HUES64 (cell line): Measurements from ENCODE around the gene TAF6L.

Source experiments
- H3K27ac ChIP-seq: 2 replicates; pipeline ENCODE4 v1.7.0; 2013; ENCODE audit warnings: low read depth, low read length, inconsistent platforms
- H3K27me3 ChIP-seq: 2 replicates; pipeline ENCODE4 v1.6.1; 2013; ENCODE audit warnings: mild to moderate bottlenecking, low read length; ENCODE audit not compliant: insufficient read depth
- H3K36me3 ChIP-seq: 2 replicates; pipeline ENCODE4 v1.6.1; 2013; ENCODE audit warnings: mild to moderate bottlenecking, low read length; ENCODE audit not compliant: insufficient read depth
- H3K4me1 ChIP-seq: 2 replicates; pipeline ENCODE4 v1.6.1; 2013; ENCODE audit warnings: mild to moderate bottlenecking, low read length, moderate library complexity; ENCODE audit not compliant: insufficient read depth
- H3K4me3 ChIP-seq: 2 replicates; pipeline ENCODE4 v1.5.1; 2013; ENCODE audit warnings: mild to moderate bottlenecking, low read length, moderate library complexity
- H3K9ac ChIP-seq: 2 replicates; pipeline ENCODE4 v1.6.1; 2013; ENCODE audit warnings: mild to moderate bottlenecking, low read depth, low read length
- H3K9me3 ChIP-seq: 2 replicates; pipeline ENCODE4 v1.6.1; 2013; ENCODE audit warnings: low read depth, low read length; ENCODE audit not compliant: insufficient read depth
- WGBS: fragments of 150-250, 120-280 bp; methylation state at CpG from one replicate; pipeline ENCODE4 v1.1.7; 2013; ENCODE audit warnings: missing lambda C conversion rate; 5-methylcytosine and 5-hydroxymethylcytosine counted together

TAF6L gene

GRCh38 chr11:62792202-62792575, 21.0 kb downstream of the TAF6L start:
- Histone ChIP-seq H3K4me3 (peak overlapping the region; percentile 97), H3K4me1 (peaks cover 2% of the 10 kb centered on the region; the same call in 1 of the 2 replicates), H3K27me3 (no peaks in the 10 kb centered on the region), H3K36me3 (peaks cover 72% of the 10 kb centered on the region), H3K9ac (peak overlapping the region; percentile 3; the same call in 1 of the 2 replicates), H3K9me3 (no peaks in the 10 kb centered on the region), H3K27ac (peak overlapping the region; percentile 61; the same call in 1 of the 2 replicates)
- 54% methylated on average over 11 of the region's 11 CpGs for WGBS

DNA sequence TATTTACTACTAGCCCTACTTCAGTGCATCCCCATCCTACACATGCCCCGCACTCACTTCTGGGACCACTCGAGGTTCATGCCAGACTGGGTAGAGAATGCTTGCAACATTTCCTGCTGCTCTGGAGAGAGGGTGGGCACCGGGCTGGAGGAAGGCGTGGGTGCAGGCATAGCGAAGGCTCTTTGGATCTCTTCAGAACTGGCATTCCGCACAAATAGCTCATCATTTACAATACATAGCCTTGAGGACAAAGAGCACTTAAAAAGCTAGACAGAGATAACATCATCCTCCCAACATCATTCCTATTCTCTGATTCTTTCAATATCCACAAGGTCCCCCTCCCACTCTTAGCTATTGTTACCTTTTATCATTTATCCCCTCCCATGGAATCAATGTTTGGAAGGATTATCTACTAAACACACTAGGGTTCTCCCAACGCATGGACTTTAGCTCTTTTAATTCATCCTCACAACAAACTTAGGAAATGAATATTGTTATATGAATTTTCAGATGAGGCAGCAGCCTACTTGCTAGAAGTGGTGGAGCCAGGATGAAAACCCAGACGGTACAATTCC, 23.1 kb downstream of the TAF6L start:
- Histone ChIP-seq H3K27me3 (no peaks in the 10 kb centered on the region), H3K27ac (no peak overlapping the region), H3K36me3 (peaks cover 85% of the 10 kb centered on the region), H3K4me3 (no peak overlapping the region), H3K4me1 (peaks cover 2% of the 10 kb centered on the region; the same call in 1 of the 2 replicates), H3K9ac (no peak overlapping the region), H3K9me3 (no peaks in the 10 kb centered on the region)
- WGBS: 97% methylated on average over 7 of the region's 8 CpGs

- H3K27ac ChIP-seq: no peak overlapping the region
- peaks cover 90% of the 10 kb centered on the region for H3K36me3 ChIP-seq
- H3K27me3 ChIP-seq: no peaks in the 10 kb centered on the region
- WGBS: 89% methylated on average over 7 of the region's 7 CpGs
- H3K9ac ChIP-seq: no peak overlapping the region
- H3K9me3 ChIP-seq: no peaks in the 10 kb centered on the region
- peaks cover 2% of the 10 kb centered on the region; the same call in 1 of the 2 replicates for H3K4me1 ChIP-seq
- H3K4me3 ChIP-seq: no peak overlapping the region
Observed at GRCh38 chr11:62796281-62796680, 25.1 kb downstream of the TAF6L start.

DNA sequence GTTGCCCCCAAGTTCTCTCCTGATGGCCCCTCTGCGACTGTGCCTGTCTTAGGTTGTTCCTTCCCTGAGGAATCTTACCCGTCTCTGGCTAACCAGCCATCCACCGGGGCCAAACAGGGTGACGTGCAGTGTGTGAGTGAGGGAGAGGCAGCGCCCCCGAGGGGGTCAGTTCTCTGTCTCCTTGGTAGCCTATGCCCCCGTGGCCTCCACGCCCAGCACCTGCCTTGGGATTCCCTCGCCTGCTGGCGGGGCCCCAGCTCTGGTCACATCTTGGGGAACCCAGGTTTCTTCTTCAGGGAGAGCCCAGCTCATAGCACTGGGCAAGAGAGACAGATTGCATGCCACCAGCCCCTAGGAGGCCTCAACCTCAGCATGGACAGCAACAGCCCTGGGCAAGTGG, 28.3 kb downstream of the TAF6L start:
- Histone ChIP-seq H3K36me3 (peaks cover 92% of the 10 kb centered on the region), H3K4me1 (peaks cover 7% of the 10 kb centered on the region; the same call in 1 of the 2 replicates), H3K9me3 (no peaks in the 10 kb centered on the region), H3K9ac (no peak overlapping the region), H3K4me3 (no peak overlapping the region), H3K27me3 (no peaks in the 10 kb centered on the region), H3K27ac (no peak overlapping the region)
- WGBS: 92% methylated on average over 10 of the region's 10 CpGs

DNA sequence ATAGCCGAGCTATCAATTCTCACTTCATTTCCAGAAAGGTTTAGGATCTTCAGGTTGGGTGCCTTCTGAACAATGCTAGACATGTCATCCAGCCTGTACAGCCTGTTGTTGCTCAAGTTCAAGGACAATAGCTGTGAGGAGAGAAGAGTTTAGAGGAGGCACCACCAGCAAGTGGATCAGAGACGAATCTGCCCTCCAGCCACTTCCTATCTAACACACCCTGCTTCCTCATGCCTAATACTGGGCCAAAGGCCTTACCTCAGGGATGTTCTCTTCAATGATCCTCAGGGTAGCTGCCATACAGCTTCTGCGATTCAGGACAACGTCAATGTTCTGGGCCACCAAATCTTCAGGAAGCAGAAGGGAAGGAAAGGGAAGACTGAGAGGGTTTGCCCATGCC, 29.9 kb downstream of the TAF6L start:
- H3K36me3 ChIP-seq: peaks cover 77% of the 10 kb centered on the region
- no peaks in the 10 kb centered on the region for H3K27me3 ChIP-seq
- no peaks in the 10 kb centered on the region for H3K9me3 ChIP-seq
- no peak overlapping the region for H3K9ac ChIP-seq
- peaks cover 9% of the 10 kb centered on the region for H3K4me1 ChIP-seq
- no peak overlapping the region for H3K27ac ChIP-seq
- 91% methylated on average over 4 of the region's 4 CpGs for WGBS
- H3K4me3 ChIP-seq: no peak overlapping the region

DNA sequence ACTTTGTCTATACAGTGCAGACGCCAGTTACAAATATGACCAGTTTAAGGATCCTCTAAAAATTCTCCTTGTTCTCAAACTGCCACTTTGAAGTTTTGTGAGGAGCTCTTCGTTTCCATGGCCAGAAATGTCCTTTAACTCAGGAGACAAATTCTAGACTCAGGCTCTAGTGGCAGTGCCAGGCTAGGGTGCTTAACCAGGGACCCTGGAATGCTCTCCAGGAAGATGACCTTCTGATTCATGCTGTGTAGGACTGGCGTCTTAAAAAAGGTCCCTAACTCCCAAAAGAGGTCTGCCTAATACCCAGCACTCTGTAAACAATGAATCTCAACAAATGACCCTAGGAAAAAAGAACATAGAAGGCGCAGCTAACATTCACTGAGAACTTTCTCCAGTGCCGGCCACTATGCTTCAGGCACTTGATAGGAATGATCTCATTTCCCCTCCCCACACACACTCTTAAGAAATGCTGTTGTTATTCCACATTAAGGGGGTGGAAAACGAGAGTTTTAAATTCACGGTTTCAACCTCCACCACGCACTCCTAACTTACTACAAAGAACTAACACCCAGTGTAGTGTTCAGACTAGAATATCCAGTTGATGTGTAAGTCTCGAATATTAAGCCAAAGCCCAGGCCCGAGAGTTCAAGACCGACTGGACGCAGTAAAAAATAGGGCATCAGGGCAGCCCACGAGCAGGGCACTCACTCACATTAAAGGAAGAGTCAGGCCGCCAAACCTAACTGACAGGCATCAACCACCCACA, 33.3 kb downstream of the TAF6L start:
- no peaks in the 10 kb centered on the region for H3K9me3 ChIP-seq
- peak overlapping the region; percentile 85 for H3K9ac ChIP-seq
- peak overlapping the region; percentile 90 for H3K4me3 ChIP-seq
- H3K4me1 ChIP-seq: peaks cover 13% of the 10 kb centered on the region
- 15% methylated on average over 11 of the region's 14 CpGs for WGBS
- peaks cover 43% of the 10 kb centered on the region for H3K36me3 ChIP-seq
- H3K27me3 ChIP-seq: no peaks in the 10 kb centered on the region
- no peak overlapping the region for H3K27ac ChIP-seq

- Histone ChIP-seq H3K27me3 (no peaks in the 10 kb centered on the region), H3K9ac (peak within 1 kb of the TSS; percentile 85), H3K4me1 (peaks cover 13% of the 10 kb centered on the region), H3K36me3 (peaks cover 35% of the 10 kb centered on the region), H3K27ac (peak within 1 kb of the TSS; percentile 84), H3K9me3 (no peaks in the 10 kb centered on the region), H3K4me3 (peak within 1 kb of the TSS; percentile 90)
- under 1% methylated on average over 77 of the region's 77 CpGs for WGBS
Observed at GRCh38 chr11:62805076-62805892, 34.1 kb downstream of the TAF6L start, which contains the start of gene NXF1. Gene NXF1 (minus strand): TSS chr11:62805440. CDS start chr11:62805356, 84 bp downstream.

DNA sequence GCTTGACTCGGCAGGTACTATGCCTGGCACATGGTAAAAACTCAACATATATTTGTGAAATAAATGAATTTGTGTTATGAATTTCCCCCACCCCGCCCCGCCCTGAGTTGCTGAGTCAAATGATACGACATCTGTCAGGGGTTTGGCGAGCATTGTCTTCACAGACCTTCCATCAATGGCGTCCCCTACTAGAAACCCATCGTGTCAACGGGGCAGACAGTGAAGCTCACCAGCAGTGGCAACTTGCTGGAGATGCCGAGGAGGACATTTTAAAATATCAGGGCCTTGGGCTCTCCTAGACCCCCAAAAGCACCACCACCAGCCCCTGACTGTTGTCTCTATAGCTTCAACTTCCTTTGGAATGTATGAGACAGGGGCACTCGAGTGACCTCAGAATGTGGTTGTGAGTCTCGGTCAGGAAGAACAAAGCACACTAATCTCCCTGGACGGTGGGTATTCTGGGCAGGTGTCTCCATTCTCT, 34.8 kb downstream of the TAF6L start:
- Histone ChIP-seq H3K9ac (peak overlapping the region; percentile 84), H3K4me1 (peaks cover 13% of the 10 kb centered on the region), H3K27me3 (no peaks in the 10 kb centered on the region), H3K4me3 (peak overlapping the region; percentile 90), H3K9me3 (no peaks in the 10 kb centered on the region), H3K36me3 (peaks cover 27% of the 10 kb centered on the region), H3K27ac (peak overlapping the region; percentile 84)
- WGBS: 31% methylated on average over 12 of the region's 12 CpGs

- Histone ChIP-seq H3K4me3 (peak overlapping the region; percentile 90), H3K27me3 (no peaks in the 10 kb centered on the region), H3K27ac (peak overlapping the region; percentile 53; the same call in 1 of the 2 replicates), H3K4me1 (peaks cover 13% of the 10 kb centered on the region), H3K9ac (no peak overlapping the region), H3K9me3 (no peaks in the 10 kb centered on the region), H3K36me3 (peaks cover 21% of the 10 kb centered on the region)
- 78% methylated on average over 5 of the region's 5 CpGs for WGBS
Observed at GRCh38 chr11:62806611-62807121, 35.5 kb downstream of the TAF6L start.

- peaks cover under 1% of the 10 kb centered on the region for H3K36me3 ChIP-seq
- H3K9ac ChIP-seq: no peak overlapping the region
- 94% methylated on average over 1 of the region's 1 CpG for WGBS
- peaks cover 6% of the 10 kb centered on the region; the same call in 1 of the 2 replicates for H3K4me1 ChIP-seq
- H3K9me3 ChIP-seq: no peaks in the 10 kb centered on the region
- H3K27me3 ChIP-seq: no peaks in the 10 kb centered on the region
- H3K4me3 ChIP-seq: no peak overlapping the region
- no peak overlapping the region for H3K27ac ChIP-seq
Observed at GRCh38 chr11:62810748-62811147, 39.6 kb downstream of the TAF6L start.
